ENCODE data around the gene SLAMF7. TPM values are rescaled to one million over a fixed set of nuclear protein-coding genes. Genes with fewer than 3 reads are reported as not detected.

SLAMF7 gene
- total and polyA plus RNA-seq, 2 donors (not counting 1 experiment from before 2014, with no cell fraction given), result 13.1 to 52.6 TPM

- Mint-ChIP-seq H3K4me3 (peak overlapping the region; percentile 83), H3K4me1 (peaks cover 29% of the 10 kb centered on the region), H3K9me3 (ENCODE audit: insufficient read depth) (no peaks in the 10 kb centered on the region), H3K27ac (peak overlapping the region; percentile 85), H3K27me3 (no peaks in the 10 kb centered on the region)
- Histone ChIP-seq H2AFZ (ENCODE audit: insufficient read depth, low read depth, low read length, poor library complexity, severe bottlenecking) (peak overlapping the region; percentile 79), H3K79me2 (ENCODE audit: control insufficient read depth, insufficient read depth, low read length) (peaks cover 9% of the 10 kb centered on the region), H3K9ac (ENCODE audit: low read length) (peak overlapping the region; percentile 69), H3K4me1 (ENCODE audit: control insufficient read depth in 2 of 2, insufficient read depth in 2 of 2, low read length in 2 of 2) (peaks cover 11 to 18% of the 10 kb centered on the region in 2 donors), H3K27ac (ENCODE audit: low read length in 2 of 2) (peak overlapping the region; percentile 39 to 68), H3K9me3 (ENCODE audit: control extremely low read depth in 1 of 3, control insufficient read depth in 2 of 3, insufficient read depth in 1 of 3, low read length in 2 of 3) (no peaks in the 10 kb centered on the region), H3K4me2 (replicated peaks; ENCODE audit: low read depth, low read length, poor library complexity, severe bottlenecking) (peak overlapping the region; percentile 77), H4K20me1 (ENCODE audit: control insufficient read depth, insufficient read depth, low read length, poor library complexity, severe bottlenecking) (no peaks in the 10 kb centered on the region), H3K4me3 (ENCODE audit: control extremely low read depth in 1 of 5, extremely low read depth in 1 of 5, insufficient read depth in 1 of 5, low read depth in 2 of 5, low read length in 4 of 5) (peak overlapping the region in 4 of 5 experiments; percentile 20 to 64 (median 43)), H3K27me3 (replicated peaks in 1 of 4; ENCODE audit: control extremely low read depth in 1 of 4, control insufficient read depth in 3 of 4, insufficient read depth in 4 of 4, low read length in 3 of 4) (no peaks in the 10 kb centered on the region), H3K36me3 (replicated peaks in 1 of 2; ENCODE audit: control extremely low read depth in 1 of 2, control insufficient read depth in 1 of 2, extremely low read depth in 1 of 2, insufficient read depth in 2 of 2, low read length in 1 of 2) (no peaks in the 10 kb centered on the region)
- ATAC-seq (ENCODE audit: low read depth), result peak; percentile 98
- POLR2A ChIA-PET, result interaction anchor here (1.5 to 2.0 kb wide), 2 partner anchors 14 to 87 kb away, joined by 3 to 24 read pairs; no protein-coding TSS in a partner anchor
- peak; percentile 87 for DNase-seq
- CTCF ChIA-PET, result interaction anchor here (0.6 to 8.0 kb wide), 36 partner anchors 8 to 335 kb away, joined by 3 to 134 read pairs (median 8); partner anchors contain the start of genes CD48, ITLN2, LY9 and SLAMF7
- TF ChIP-seq CTCF (IDR thresholded peaks at IDR 0.05), result peak; percentile 74
- no peak for TF ChIP-seq EZH2 (IDR thresholded peaks at IDR 0.05; ENCODE audit: borderline replicate concordance, insufficient read depth, low read depth, low read length, poor library complexity, severe bottlenecking)
- intact Hi-C loops (cut with micrococcal nuclease), result loop anchor here (1.0 to 5.0 kb wide), 4 partner anchors 29 to 184 kb away; partner anchors contain the start of genes ITLN2 and LY9
Measured at GRCh38 chr1:160768295-160768657, 29.2 kb downstream of the SLAMF7 start.

GRCh38 chr1:160772331-160772730 is 33.3 kb downstream of the SLAMF7 start:
- Mint-ChIP-seq H3K9me3 (ENCODE audit: insufficient read depth) (no peaks in the 10 kb centered on the region), H3K4me3 (no peak overlapping the region), H3K4me1 (peaks cover 55% of the 10 kb centered on the region), H3K27me3 (no peaks in the 10 kb centered on the region), H3K27ac (no peak overlapping the region)
- Histone ChIP-seq H3K4me1 (ENCODE audit: control insufficient read depth in 2 of 2, insufficient read depth in 2 of 2, low read length in 2 of 2) (peaks cover 37 to 38% of the 10 kb centered on the region in 2 donors), H3K36me3 (replicated peaks in 1 of 2; ENCODE audit: control extremely low read depth in 1 of 2, control insufficient read depth in 1 of 2, extremely low read depth in 1 of 2, insufficient read depth in 2 of 2, low read length in 1 of 2) (no peaks in the 10 kb centered on the region), H3K4me2 (replicated peaks; ENCODE audit: low read depth, low read length, poor library complexity, severe bottlenecking) (no peak overlapping the region), H2AFZ (ENCODE audit: insufficient read depth, low read depth, low read length, poor library complexity, severe bottlenecking) (no peak overlapping the region), H3K9me3 (ENCODE audit: control extremely low read depth in 1 of 3, control insufficient read depth in 2 of 3, insufficient read depth in 1 of 3, low read length in 2 of 3) (no peaks in the 10 kb centered on the region), H3K4me3 (ENCODE audit: control extremely low read depth in 1 of 5, extremely low read depth in 1 of 5, insufficient read depth in 1 of 5, low read depth in 2 of 5, low read length in 4 of 5) (no peak overlapping the region), H3K9ac (ENCODE audit: low read length) (no peak overlapping the region), H3K79me2 (ENCODE audit: control insufficient read depth, insufficient read depth, low read length) (peaks cover 37% of the 10 kb centered on the region), H3K27me3 (replicated peaks in 1 of 4; ENCODE audit: control extremely low read depth in 1 of 4, control insufficient read depth in 3 of 4, insufficient read depth in 4 of 4, low read length in 3 of 4) (no peaks in the 10 kb centered on the region), H3K27ac (ENCODE audit: low read length in 2 of 2) (no peak overlapping the region), H4K20me1 (ENCODE audit: control insufficient read depth, insufficient read depth, low read length, poor library complexity, severe bottlenecking) (no peaks in the 10 kb centered on the region)
- no CpG with 5 or more reads among the region's 1 CpG for WGBS (ENCODE audit: insufficient coverage)
- no peak for TF ChIP-seq EZH2 (IDR thresholded peaks at IDR 0.05; ENCODE audit: borderline replicate concordance, insufficient read depth, low read depth, low read length, poor library complexity, severe bottlenecking)
- TF ChIP-seq CTCF (IDR thresholded peaks at IDR 0.05), result no peak
- POLR2A ChIA-PET, result no interaction called here
- CTCF ChIA-PET, result interaction anchor here (0.9 to 11.2 kb wide), 10 partner anchors 9 to 179 kb away, joined by 3 to 150 read pairs (median 4); partner anchors contain the start of genes LY9 and SLAMF7
- DNase-seq (no peak), ATAC-seq (ENCODE audit: low read depth) (no peak)
- intact Hi-C loops (cut with micrococcal nuclease), result no loop called here

Measured in B cell (primary cell).